Measurements from ENCODE around the gene MATK. TPM values are rescaled to one million over a fixed set of nuclear protein-coding genes. Genes with fewer than 3 reads are reported as not detected.

MATK gene
- total RNA-seq, 1 donor from 2014 or later, result 0.29 TPM

- TF ChIP-seq CTCF (conservative IDR thresholded peaks at IDR 0.05; ENCODE audit: low read depth, low read length), result no peak
- no peak overlapping the region for H3K4me3 ChIP-seq (ENCODE audit: low read depth, low read length)
- no peak for DNase-seq (ENCODE audit: low read depth)
Observed at GRCh38 chr19:3775831-3776230, 10.3 kb downstream of the MATK start.

GRCh38 chr19:3775374-3775711 is 10.8 kb downstream of the MATK start:
- DNase-seq (ENCODE audit: low read depth), result no peak
- H3K4me3 ChIP-seq (ENCODE audit: low read depth, low read length), result no peak overlapping the region
- TF ChIP-seq CTCF (conservative IDR thresholded peaks at IDR 0.05; ENCODE audit: low read depth, low read length), result no peak

- no peak for TF ChIP-seq CTCF (conservative IDR thresholded peaks at IDR 0.05; ENCODE audit: low read depth, low read length)
- H3K4me3 ChIP-seq (ENCODE audit: low read depth, low read length), result no peak overlapping the region
- no peak for DNase-seq (ENCODE audit: low read depth)
Observed at GRCh38 chr19:3774621-3775373, 11.4 kb downstream of the MATK start.

GRCh38 chr19:3773814-3774515 is 12.2 kb downstream of the MATK start:
- no peak for TF ChIP-seq CTCF (conservative IDR thresholded peaks at IDR 0.05; ENCODE audit: low read depth, low read length)
- no peak for DNase-seq (ENCODE audit: low read depth)

GRCh38 chr19:3771906-3772455 is 14.2 kb downstream of the MATK start, which contains the start of gene RAX2:
Gene RAX2, minus strand, starts transcription at chr19:3772228. Its CDS starts 486 bp downstream, at chr19:3771742.
- H3K4me3 ChIP-seq (ENCODE audit: low read depth, low read length), result no peak within 1 kb of the TSS
- no peak for DNase-seq (ENCODE audit: low read depth)
- TF ChIP-seq CTCF (conservative IDR thresholded peaks at IDR 0.05; ENCODE audit: low read depth, low read length), result no peak

More at GRCh38 chr19:3773814-3774515, 12.2 kb downstream of the MATK start:
- no peak overlapping the region for H3K4me3 ChIP-seq (ENCODE audit: low read depth, low read length)

GRCh38 chr19:3771000-3771905 is 14.9 kb downstream of the MATK start:
- H3K4me3 ChIP-seq (ENCODE audit: low read depth, low read length), result no peak overlapping the region
- no peak for DNase-seq (ENCODE audit: low read depth)
- TF ChIP-seq CTCF (conservative IDR thresholded peaks at IDR 0.05; ENCODE audit: low read depth, low read length), result no peak

Measured in epithelial cell of proximal tubule (primary cell).